RKO (cell line): ENCODE results near the gene TEX14.
A peak's percentile ranks its signal among the peaks of the same experiment; 100 is the strongest.
"Not testable (repeated sequence)": the region's sequence is repeated elsewhere in the genome, so short reads cannot be mapped to it uniquely, and the experiment has no call there.

ENCODE experiments used
- DNase-seq: peaks from one replicate; pipeline ENCODE4 v3.0.0-alpha.2; 2016; ENCODE audit warnings: low spot score

TEX14 gene

GRCh38 chr17:58691701-58692238 lies at the start of gene TEX14:
TSS of gene TEX14 (minus strand) at chr17:58692045. CDS start at chr17:58652001, 40,044 bp downstream.
- no peak for DNase-seq

DNA sequence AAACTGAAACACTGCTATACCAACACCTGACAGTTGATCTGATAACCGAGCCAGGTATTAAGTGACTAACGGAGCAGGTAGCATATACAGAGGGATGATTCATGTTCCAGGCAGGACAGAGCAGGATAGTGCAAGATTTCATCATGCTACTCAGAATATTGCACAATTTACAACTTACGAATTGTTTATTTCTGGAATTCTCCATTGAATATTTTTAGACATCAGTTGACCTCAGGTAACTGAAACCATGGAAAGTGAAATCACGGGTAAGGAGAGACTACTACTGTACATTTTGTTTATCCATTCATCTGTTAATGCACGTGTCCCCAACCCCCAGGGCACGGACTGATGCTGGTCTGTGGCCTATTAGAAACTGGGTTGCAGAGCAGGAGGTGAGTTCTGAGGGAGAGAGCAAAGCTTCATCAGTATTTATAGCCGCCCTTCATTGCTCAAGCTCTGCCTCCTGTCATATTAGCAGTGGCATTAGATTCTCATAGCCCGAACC lies 49.3 kb upstream of the TEX14 start:
- DNase-seq: no peak

- no peak for DNase-seq
These were observed 43.0 kb upstream of the TEX14 start for GRCh38 chr17:58734811-58735210.

DNA sequence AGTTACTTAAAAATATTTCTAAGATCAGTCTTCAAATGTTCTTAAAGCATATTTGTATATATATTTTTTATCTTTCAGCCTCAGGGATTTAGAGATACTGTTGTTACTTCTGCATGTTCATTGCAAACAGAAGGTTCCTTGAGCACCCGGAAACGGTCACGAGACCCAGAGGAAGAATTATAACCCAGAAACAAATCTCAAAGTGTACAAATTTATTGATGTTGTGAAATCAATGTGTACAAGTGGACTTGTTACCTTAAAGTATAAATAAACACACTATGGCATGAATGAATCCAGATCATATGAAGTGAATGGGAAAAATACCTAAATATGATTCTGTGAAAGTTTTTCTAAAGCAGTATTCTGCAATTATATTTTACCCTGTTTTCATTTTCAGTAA lies 42.2 kb upstream of the TEX14 start:
- no peak for DNase-seq

DNA sequence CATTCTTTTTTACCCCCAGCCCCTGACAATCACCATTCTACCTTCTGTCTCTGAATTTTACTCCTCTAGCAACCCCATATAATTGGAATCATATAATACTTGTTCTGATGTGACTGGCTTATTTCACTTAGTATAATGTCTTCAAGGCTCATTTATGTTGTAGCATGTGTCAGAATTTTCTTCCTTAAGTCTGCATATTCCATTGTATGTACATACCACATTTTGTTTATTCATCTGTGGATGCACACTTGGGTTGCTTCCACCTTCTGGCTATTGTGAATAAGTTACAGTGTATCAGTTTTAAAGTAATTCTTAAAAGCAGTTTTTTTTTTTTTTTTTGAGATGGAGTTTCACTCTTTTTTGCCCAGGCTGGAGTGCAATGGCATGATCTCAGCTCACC lies 39.1 kb upstream of the TEX14 start:
- no peak for DNase-seq

DNA sequence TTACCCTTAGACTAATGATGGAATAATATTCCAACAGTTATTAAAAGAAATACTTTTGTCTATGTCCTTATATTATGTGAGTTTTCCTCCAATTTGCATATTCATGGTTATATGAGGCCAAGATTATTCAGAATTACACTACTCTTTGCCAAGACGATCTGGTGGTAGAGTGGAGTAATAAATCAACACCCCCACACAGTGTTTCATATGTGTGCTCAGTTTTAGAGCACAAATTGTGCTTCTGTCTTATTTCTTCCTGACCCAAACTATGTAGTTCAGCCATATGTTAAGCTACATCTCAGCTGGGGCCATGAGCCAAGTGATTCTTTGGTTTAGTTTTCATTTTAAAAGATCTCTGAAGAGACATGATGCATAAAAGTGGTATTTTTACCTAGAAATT lies 37.0 kb upstream of the TEX14 start:
- DNase-seq: no peak

DNA sequence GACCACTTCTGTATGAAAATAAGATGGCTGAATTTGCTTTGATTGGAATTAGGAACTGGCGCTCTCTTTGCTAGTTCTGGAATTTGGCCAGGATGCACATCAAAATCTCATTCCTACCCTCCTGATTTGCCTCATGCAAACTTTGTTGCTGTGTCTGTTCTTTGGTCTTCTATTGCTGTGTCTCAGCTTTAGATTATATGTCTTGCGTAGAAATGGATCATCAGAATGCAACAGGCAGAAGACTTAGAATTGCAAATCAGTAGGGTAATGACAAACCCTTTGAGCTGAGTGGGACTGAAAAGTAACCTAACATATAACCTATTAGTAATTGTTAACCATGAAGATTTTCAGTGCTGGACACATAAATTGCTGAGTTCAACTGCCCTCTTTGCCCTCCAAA lies 30.9 kb upstream of the TEX14 start:
- DNase-seq: no peak

DNA sequence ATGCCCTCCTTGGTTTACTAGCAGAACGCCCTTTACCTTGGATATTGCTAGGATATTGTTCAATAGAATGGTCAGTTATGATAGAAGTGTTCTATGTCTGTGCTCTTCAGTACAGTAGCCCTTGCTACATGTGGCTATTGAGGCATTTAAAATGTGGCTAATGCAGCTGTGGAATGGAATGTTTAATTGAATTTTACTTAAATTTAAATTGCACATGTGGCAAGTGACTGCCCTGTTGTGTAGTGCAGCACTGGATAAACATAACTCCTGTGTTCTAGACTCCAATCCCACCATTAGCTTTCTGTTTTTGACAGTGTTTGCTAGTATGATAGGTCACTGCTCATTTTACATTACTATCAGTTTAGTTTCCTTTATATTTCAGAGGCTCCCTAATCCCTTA lies 30.4 kb upstream of the TEX14 start:
- DNase-seq: no peak

DNA sequence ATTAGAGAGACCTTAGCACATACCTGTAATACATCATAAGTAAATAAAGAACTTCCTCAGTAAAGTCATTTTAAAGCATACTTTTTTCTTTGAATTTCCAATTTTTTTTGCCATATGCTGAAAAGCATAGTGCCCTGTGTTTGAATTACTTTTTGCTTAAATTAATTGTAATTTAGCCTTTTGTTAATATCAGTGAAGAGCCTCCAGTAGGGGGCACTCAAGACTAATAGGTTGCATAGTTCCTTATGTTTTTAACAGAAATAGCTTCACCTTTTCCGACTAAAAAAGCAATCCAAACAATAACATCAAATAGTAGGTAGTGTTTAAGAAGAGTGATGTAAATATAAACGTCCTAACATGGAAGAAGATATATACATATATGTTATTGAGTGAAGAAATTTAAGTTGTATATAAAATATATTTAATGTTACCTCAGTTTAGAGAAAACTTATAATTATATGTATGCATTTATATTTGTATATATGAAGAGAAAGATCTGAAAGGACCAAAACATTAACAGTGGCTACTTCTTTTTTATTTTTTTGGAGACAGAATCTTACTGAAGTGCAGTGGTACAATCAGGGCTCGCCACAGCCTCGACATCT lies 19.2 kb upstream of the TEX14 start:
- peak; percentile 49 for DNase-seq

GRCh38 chr17:58706351-58707140 lies 14.7 kb upstream of the TEX14 start:
- DNase-seq: no peak

GRCh38 chr17:58703916-58704286 lies 12.1 kb upstream of the TEX14 start:
- no peak for DNase-seq

GRCh38 chr17:58703137-58703915 lies 11.5 kb upstream of the TEX14 start:
- no peak for DNase-seq

GRCh38 chr17:58702708-58703107 lies 10.9 kb upstream of the TEX14 start:
- no peak for DNase-seq

- DNase-seq: no peak
These were observed 10.2 kb upstream of the TEX14 start for GRCh38 chr17:58702045-58702476.

DNA sequence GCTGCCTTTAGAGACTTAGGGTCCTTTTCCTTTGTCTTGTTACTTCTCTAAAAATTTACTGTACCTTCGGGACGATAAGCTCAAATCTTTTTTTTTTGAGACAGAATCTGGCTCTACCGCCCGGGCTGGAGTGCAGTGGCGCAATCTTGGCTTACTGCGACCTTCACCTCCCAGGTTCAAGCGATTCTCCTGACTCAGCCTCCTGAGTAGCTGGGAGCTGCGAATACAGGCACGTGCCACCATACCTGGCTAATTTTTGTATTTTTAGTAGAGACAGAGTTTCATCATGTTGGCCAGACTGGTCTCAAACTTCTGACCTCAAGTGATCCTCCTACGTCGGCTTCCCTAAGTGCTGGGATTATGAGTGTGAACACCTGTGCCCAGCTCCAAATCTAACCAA lies 7.9 kb upstream of the TEX14 start:
- DNase-seq: no peak

GRCh38 chr17:58694826-58695225 lies 3.0 kb upstream of the TEX14 start:
- DNase-seq: peak; percentile 30

DNA sequence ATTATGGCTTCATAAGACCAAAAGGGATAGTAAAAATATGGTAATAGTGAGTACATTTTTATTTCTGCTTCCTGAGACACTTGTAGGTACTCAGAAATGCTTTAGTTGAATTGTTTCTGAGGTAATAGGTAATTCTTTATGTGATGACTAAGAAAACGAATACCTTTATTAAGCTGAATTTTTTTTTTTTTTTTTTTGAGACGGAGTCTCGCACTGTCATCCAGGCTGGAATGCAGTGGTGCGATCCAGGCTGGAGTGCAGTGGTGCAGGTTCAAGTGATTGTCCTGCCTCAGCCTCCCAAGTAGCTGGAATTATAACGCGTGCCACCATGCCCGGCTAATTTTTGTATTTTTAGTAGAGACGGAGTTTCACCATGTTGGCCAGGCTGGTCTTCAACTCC lies 2.5 kb upstream of the TEX14 start:
- DNase-seq: no peak

DNA sequence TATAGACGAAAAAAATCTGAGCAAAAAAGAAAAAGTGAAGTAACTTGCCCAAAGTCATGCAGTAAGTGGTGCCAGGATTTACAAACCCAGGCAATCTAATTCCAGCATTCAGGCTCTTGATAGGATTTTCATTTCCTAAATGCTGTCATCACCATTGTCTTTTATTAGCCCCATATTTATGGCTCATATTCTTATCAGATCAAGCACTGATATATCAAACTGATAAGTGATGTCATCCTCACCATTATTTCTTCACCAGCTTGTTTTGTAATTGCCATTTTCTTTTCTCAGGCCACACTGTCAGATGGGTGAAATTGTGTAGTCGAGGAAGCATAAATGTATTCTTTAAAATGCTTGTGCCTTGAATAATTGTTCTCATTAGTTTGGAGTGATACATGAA lies 1.9 kb upstream of the TEX14 start:
- peak; percentile 30 for DNase-seq

DNA sequence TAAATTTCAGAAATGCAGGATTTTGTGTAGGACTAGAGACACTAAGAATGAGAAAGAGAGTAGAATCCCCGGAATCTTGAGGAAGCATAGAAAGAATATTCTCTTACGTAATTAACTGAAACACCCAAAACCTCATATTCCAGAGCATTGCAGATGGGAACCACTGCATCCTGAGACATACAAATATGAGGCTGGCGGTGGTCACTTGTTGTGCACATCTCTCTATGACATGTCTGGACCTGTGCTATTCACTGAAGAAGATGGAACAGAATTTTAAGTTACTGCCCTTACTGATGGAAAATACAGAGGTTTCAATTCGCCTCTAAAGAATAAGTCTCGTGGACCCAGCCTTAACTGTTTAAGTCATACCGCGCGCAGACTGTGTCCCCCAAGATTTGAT lies 1.4 kb upstream of the TEX14 start:
- peak; percentile 49 for DNase-seq

DNA sequence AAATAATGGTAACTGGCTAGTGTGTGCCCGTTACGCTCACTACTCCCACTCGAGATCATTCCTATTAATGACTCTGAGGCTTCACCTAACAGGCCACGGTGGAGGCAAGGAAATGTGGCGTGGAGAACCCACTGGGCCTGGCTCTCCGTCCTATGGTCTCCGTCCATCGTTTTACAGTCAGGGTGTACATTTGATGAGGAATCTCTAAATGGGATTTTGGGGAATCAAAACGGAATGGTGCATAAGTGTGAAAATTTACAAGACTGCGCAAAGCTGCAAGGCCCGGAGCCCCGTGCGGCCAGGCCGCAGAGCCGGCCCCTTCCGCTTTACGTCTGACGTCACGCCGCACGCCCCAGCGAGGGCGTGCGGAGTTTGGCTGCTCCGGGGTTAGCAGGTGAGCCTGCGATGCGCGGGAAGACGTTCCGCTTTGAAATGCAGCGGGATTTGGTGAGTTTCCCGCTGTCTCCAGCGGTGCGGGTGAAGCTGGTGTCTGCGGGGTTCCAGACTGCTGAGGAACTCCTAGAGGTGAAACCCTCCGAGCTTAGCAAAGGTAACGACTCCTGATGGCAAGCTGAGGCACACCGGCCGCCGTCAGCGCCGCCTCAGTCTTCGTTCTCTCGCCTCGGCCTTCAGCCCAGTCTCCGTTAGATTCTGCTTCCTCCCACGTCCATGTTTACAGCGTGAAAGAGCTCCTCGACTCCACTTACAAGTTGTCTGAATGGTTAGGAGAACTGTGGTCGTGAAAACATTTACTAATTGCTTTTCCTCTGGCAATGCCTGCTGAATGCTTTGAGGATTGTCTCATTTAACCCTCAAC lies 602 bp upstream of the TEX14 start, which contains the start of gene RAD51C:
RAD51C (plus strand) TSS at position 364 of the 817 bp plus-strand sequence; CDS start at position 406, 42 bp downstream.
- peak; percentile 93 for DNase-seq

GRCh38 chr17:58690033-58690432 lies 1.8 kb downstream of the TEX14 start:
- not testable (repeated sequence) for DNase-seq

DNA sequence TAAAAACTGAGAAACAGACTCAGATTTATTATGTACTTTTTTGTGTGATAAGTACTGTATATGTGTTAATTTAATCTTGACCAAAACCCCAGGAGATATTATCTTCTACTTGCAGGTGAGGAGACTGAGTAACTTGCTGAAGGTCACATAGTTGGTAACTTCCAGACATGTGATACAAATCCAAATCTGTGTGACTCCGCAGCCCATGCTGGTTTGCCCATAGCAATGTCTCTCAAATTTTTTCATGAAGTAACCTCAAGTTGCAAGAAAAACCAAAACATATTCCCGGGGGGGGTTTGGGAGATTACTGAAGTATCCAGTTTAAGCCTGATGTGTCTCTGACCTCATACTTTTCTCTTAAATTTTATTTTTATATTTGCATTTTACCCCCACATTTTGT lies 3.3 kb downstream of the TEX14 start:
- no peak for DNase-seq
